Liver (tissue), 3 donors: Measurements from ENCODE around the gene ZBP1.

Experiments
- RAD21 ChIP-seq, 2 donors: IDR thresholded peaks; 2 replicates each; pipeline ENCODE4 v1.6.1; 2016; ENCODE audit warnings: antibody characterized with exemption in 2 of 2, mild to moderate bottlenecking in 2 of 2
- TAF1 ChIP-seq: conservative IDR thresholded peaks from 2 replicates; pipeline ENCODE4 v1.6.1; 2016; ENCODE audit warnings: antibody characterized with exemption, mild to moderate bottlenecking
- TF ChIP-seq, protein P1 (sequence below): IDR thresholded peaks from 2 replicates; pipeline ENCODE4 v1.6.1; 2016; ENCODE audit warnings: antibody characterized with exemption
- TF ChIP-seq, protein P2 (sequence below): IDR thresholded peaks from 2 replicates; pipeline ENCODE4 v1.6.1; 2016; ENCODE audit warnings: antibody characterized with exemption, mild to moderate bottlenecking
- TF ChIP-seq, protein P3 (sequence below): fragments of 150-350 bp; IDR thresholded peaks from 2 replicates; pipeline ENCODE4 v1.5.1; 2017; ENCODE audit warnings: improper control_type of control experiment, low read depth, low read length; ENCODE audit not compliant: missing input control
- donor health status: healthy.
- donor health status: healthy.

DNA sequence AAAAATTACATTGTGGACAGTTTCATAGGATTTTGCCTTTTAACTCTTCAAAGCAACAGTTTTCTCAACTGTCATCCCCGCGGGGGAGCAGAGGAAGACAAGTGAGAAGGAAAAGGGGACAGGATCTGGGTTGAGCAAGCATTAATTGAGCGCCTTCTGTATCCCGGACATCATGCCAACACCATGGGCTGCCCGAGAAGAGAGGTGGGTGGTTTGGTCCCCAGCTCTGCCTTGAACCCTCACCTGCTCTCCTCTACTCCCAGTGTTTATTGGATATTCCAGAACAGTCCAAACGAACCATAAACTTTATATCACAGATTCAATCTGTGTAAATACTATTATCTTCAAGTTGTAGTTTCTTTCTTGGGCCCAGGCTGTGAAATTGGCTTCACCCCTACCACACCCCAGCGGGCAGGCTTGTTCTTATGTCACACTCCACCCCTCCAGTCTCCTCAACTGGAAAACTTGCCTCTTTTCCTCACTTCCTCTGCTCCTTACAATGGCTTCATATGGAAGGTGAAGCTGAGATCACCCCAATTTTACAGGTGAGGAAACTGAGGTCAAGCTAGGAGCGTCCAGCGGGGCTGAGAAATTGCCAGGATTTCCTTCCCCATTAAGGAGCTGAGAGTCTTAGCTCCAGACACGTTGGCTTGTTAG is 53.3 kb downstream of the ZBP1 start:
- TF ChIP-seq, protein P1, sequence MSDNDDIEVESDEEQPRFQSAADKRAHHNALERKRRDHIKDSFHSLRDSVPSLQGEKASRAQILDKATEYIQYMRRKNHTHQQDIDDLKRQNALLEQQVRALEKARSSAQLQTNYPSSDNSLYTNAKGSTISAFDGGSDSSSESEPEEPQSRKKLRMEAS: no peak
- TF ChIP-seq TAF1 (no peak), RAD21 (IDR thresholded peaks at IDR 0.05) (peak in 1 of 2 donors; percentile 10)
- TF ChIP-seq, protein P2, sequence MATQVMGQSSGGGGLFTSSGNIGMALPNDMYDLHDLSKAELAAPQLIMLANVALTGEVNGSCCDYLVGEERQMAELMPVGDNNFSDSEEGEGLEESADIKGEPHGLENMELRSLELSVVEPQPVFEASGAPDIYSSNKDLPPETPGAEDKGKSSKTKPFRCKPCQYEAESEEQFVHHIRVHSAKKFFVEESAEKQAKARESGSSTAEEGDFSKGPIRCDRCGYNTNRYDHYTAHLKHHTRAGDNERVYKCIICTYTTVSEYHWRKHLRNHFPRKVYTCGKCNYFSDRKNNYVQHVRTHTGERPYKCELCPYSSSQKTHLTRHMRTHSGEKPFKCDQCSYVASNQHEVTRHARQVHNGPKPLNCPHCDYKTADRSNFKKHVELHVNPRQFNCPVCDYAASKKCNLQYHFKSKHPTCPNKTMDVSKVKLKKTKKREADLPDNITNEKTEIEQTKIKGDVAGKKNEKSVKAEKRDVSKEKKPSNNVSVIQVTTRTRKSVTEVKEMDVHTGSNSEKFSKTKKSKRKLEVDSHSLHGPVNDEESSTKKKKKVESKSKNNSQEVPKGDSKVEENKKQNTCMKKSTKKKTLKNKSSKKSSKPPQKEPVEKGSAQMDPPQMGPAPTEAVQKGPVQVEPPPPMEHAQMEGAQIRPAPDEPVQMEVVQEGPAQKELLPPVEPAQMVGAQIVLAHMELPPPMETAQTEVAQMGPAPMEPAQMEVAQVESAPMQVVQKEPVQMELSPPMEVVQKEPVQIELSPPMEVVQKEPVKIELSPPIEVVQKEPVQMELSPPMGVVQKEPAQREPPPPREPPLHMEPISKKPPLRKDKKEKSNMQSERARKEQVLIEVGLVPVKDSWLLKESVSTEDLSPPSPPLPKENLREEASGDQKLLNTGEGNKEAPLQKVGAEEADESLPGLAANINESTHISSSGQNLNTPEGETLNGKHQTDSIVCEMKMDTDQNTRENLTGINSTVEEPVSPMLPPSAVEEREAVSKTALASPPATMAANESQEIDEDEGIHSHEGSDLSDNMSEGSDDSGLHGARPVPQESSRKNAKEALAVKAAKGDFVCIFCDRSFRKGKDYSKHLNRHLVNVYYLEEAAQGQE: no peak
- TF ChIP-seq, protein P3, sequence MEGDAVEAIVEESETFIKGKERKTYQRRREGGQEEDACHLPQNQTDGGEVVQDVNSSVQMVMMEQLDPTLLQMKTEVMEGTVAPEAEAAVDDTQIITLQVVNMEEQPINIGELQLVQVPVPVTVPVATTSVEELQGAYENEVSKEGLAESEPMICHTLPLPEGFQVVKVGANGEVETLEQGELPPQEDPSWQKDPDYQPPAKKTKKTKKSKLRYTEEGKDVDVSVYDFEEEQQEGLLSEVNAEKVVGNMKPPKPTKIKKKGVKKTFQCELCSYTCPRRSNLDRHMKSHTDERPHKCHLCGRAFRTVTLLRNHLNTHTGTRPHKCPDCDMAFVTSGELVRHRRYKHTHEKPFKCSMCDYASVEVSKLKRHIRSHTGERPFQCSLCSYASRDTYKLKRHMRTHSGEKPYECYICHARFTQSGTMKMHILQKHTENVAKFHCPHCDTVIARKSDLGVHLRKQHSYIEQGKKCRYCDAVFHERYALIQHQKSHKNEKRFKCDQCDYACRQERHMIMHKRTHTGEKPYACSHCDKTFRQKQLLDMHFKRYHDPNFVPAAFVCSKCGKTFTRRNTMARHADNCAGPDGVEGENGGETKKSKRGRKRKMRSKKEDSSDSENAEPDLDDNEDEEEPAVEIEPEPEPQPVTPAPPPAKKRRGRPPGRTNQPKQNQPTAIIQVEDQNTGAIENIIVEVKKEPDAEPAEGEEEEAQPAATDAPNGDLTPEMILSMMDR: no peak
